Upper lobe of left lung (tissue), 6 donors: ENCODE results near the gene OBSCN. TPM values are rescaled to one million over a fixed set of nuclear protein-coding genes. Genes with fewer than 3 reads are reported as not detected.

Source experiments
- ATAC-seq, 2 donors: fragments of 200-7000 bp; cut with Tn5 transposase; one replicate each; pipeline ENCODE4 v1.9.1; 2022; ENCODE audit warnings: mild to moderate bottlenecking in 2 of 2, moderate library complexity in 2 of 2; ENCODE audit not compliant: low FRiP score in 2 of 2
- DNase-seq, 2 donors: peaks; one replicate each; pipeline ENCODE4 v3.0.0-alpha.2; 2019 to 2020
- H3K27ac ChIP-seq, 4 donors: fragments of 200-600 bp; sonication (generic); one replicate each; pipeline ENCODE4 v1.5.1; 2016 to 2019
- H3K27me3 ChIP-seq, 4 donors: fragments of 200-600 bp; sonication (generic); one replicate each; pipeline ENCODE4 v1.5.1; 2017 to 2019
- H3K36me3 ChIP-seq, 4 donors: fragments of 200-600 bp; sonication (generic); one replicate each; pipeline ENCODE4 v1.5.1; 2016 to 2019
- H3K4me1 ChIP-seq, 4 donors: fragments of 200-600 bp; sonication (generic); one replicate each; pipeline ENCODE4 v1.5.1; 2018 to 2019
- H3K4me3 ChIP-seq, 4 donors: fragments of 200-600 bp; sonication (generic); one replicate each; pipeline ENCODE4 v1.5.1; 2017 to 2019; ENCODE audit warnings: mild to moderate bottlenecking in 2 of 4, moderate library complexity in 1 of 4
- H3K9me3 ChIP-seq, 4 donors: fragments of 200-600 bp; sonication (generic); one replicate each; pipeline ENCODE4 v1.5.1; 2018 to 2019
- EP300 ChIP-seq, 4 donors: sonication (generic); formaldehyde crosslinking; IDR thresholded peaks; one replicate each; pipeline ENCODE4 v1.5.1; 2017; ENCODE audit warnings: antibody characterized with exemption in 4 of 4, control low read depth in 2 of 4
- POLR2A ChIP-seq, 4 donors: fragments of 450-650 bp; IDR thresholded peaks; one replicate each; pipeline ENCODE4 v1.5.1; 2016 to 2017; ENCODE audit warnings: antibody characterized with exemption in 4 of 4, mild to moderate bottlenecking in 2 of 4
- POLR2AphosphoS5 ChIP-seq, 2 donors: sonication (generic); formaldehyde crosslinking; IDR thresholded peaks; one replicate each; pipeline ENCODE4 v1.5.1; 2017; ENCODE audit warnings: antibody characterized with exemption in 2 of 2
- WGBS, 2 donors: methylation state at CpG; one replicate each; pipeline ENCODE4 v1.1.5; 2017 to 2018; 5-methylcytosine and 5-hydroxymethylcytosine counted together
- total RNA-seq, 6 donors: library from RNA; depleted of rRNA in 4 of 6; stranded (reverse); fragments of >200 nt in 4 of 6; gene quantifications; one replicate each; pipeline versions ENCODE4 v1.1.0 to v1.2.1, GENCODE V29; 2016 to 2021
- TF ChIP-seq, protein P1 (sequence below), 6 experiments: fragments of 450-650 bp in 4 of 6; fragments of 200-600 bp in 2 of 6; sonication (generic) in 2 of 6; IDR thresholded peaks; one replicate each; pipeline ENCODE4 v1.5.1; 2016 to 2019; ENCODE audit warnings: antibody characterized with exemption in 6 of 6
- donor health status: DM: no; HTN: no; CAD: no; lungs with moderate emphysema.
- donor health status: DM: no; HTN: yes; CAD: no; lungs with severe emphysema.

Gene OBSCN
- total RNA-seq, 6 donors from 2014 or later: 15.7 to 160 (median 47.0) TPM

GRCh38 chr1:228210076-228210651 lies 2.3 kb downstream of the OBSCN start:
- no peak for TF ChIP-seq POLR2AphosphoS5 (IDR thresholded peaks at IDR 0.05)
- TF ChIP-seq EP300 (IDR thresholded peaks at IDR 0.05): no peak
- no peak for TF ChIP-seq POLR2A (IDR thresholded peaks at IDR 0.05)
- TF ChIP-seq, protein P1, sequence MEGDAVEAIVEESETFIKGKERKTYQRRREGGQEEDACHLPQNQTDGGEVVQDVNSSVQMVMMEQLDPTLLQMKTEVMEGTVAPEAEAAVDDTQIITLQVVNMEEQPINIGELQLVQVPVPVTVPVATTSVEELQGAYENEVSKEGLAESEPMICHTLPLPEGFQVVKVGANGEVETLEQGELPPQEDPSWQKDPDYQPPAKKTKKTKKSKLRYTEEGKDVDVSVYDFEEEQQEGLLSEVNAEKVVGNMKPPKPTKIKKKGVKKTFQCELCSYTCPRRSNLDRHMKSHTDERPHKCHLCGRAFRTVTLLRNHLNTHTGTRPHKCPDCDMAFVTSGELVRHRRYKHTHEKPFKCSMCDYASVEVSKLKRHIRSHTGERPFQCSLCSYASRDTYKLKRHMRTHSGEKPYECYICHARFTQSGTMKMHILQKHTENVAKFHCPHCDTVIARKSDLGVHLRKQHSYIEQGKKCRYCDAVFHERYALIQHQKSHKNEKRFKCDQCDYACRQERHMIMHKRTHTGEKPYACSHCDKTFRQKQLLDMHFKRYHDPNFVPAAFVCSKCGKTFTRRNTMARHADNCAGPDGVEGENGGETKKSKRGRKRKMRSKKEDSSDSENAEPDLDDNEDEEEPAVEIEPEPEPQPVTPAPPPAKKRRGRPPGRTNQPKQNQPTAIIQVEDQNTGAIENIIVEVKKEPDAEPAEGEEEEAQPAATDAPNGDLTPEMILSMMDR (IDR thresholded peaks at IDR 0.05): no peak
- Histone ChIP-seq H3K27ac (no peak overlapping the region), H3K4me1 (peaks cover 17 to 29% (median 17%) of the 10 kb centered on the region in 4 donors), H3K36me3 (peaks cover 0 to 4% (median 1%) of the 10 kb centered on the region in 4 donors), H3K9me3 (no peaks in the 10 kb centered on the region), H3K4me3 (no peak overlapping the region), H3K27me3 (no peaks in the 10 kb centered on the region)
- peak in 1 of 2 donors; percentile 66 for DNase-seq
- WGBS, 2 donors: 83 to 86% methylated on average over 3 to 10 of the region's 11 CpGs
- ATAC-seq: no peak

DNA sequence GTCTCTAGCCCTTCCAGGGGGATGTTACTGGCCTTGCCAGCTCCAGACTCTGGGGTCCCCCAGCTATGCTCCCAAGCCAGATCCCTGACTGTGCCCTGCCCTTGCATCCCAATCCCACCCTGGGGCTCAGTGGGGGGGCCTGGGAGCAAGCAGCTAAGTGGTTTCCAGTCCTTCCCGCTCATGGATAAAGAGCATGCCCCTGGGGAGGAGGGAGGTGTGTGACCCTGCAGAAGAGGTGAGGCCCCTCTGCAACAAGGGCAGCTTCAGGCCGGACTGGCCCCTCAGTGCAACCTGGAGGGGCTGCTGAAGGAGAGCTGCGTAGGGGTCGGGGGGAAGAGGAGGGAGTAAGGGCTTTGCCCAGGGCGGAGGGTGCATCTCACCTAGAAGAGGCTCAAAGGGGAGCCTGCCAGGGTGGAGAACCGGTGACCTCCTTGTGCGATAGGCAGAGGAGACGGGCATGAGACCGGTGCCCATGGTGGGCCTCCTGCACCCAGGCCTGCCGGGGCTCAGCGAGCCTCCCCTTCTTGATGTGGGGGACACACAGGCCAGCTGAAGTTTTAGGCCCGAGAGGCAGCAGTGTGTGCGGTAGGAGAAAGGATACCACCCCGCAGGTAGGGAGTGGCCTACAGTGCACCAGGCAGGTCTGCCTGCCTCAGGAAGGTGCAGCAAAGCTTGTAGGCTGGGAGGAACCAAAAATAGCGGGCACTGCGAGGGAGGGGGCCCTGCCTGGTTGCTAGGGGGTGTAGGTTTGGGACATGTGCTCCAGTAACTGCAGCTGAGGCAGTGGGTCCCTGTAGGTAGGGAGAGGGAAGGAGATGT lies 3.1 kb downstream of the OBSCN start:
- WGBS, 2 donors: 90 to 96% methylated on average over 14 to 16 of the region's 16 CpGs
- H3K4me3 ChIP-seq: no peak overlapping the region
- no peak for TF ChIP-seq POLR2A (IDR thresholded peaks at IDR 0.05)
- TF ChIP-seq, protein P1 (IDR thresholded peaks at IDR 0.05): no peak
- TF ChIP-seq POLR2AphosphoS5 (IDR thresholded peaks at IDR 0.05): no peak
- TF ChIP-seq EP300 (IDR thresholded peaks at IDR 0.05): no peak
- H3K9me3 ChIP-seq: no peaks in the 10 kb centered on the region
- peaks cover 14 to 29% (median 17%) of the 10 kb centered on the region in 4 donors for H3K4me1 ChIP-seq
- DNase-seq (no peak), ATAC-seq (no peak)
- no peak overlapping the region for H3K27ac ChIP-seq
- peaks cover 0 to 6% (median 1%) of the 10 kb centered on the region in 4 donors for H3K36me3 ChIP-seq
- H3K27me3 ChIP-seq: no peaks in the 10 kb centered on the region

GRCh38 chr1:228211531-228212414 lies 3.9 kb downstream of the OBSCN start:
- TF ChIP-seq EP300 (IDR thresholded peaks at IDR 0.05) (no peak), POLR2A (IDR thresholded peaks at IDR 0.05) (no peak), POLR2AphosphoS5 (IDR thresholded peaks at IDR 0.05) (no peak)
- TF ChIP-seq, protein P1 (IDR thresholded peaks at IDR 0.05): no peak
- H3K4me3 ChIP-seq: no peak overlapping the region
- no peak overlapping the region for H3K27ac ChIP-seq
- WGBS, 2 donors: 87 to 92% methylated on average over 72 to 86 of the region's 96 CpGs
- H3K4me1 ChIP-seq: peaks cover 12 to 22% (median 17%) of the 10 kb centered on the region in 4 donors
- H3K27me3 ChIP-seq: no peaks in the 10 kb centered on the region
- peak in 1 of 2 donors; percentile 79 for DNase-seq
- no peak for ATAC-seq
- no peaks in the 10 kb centered on the region for H3K9me3 ChIP-seq
- peaks cover 0 to 9% (median 4%) of the 10 kb centered on the region in 4 donors for H3K36me3 ChIP-seq

- ATAC-seq (no peak), DNase-seq (peak in 1 of 2 donors; percentile 83)
- peak overlapping the region; percentile 59 to 76 (median 68) for H3K4me3 ChIP-seq
- 49 to 71% methylated on average over 12 to 62 of the region's 66 CpGs for WGBS, 2 donors
- no peaks in the 10 kb centered on the region for H3K9me3 ChIP-seq
- H3K27ac ChIP-seq: peak overlapping the region in 1 of 4 donors; percentile 71
- no peaks in the 10 kb centered on the region for H3K27me3 ChIP-seq
- TF ChIP-seq EP300 (IDR thresholded peaks at IDR 0.05) (no peak), POLR2AphosphoS5 (IDR thresholded peaks at IDR 0.05) (no peak), POLR2A (IDR thresholded peaks at IDR 0.05) (no peak)
- TF ChIP-seq, protein P1 (IDR thresholded peaks at IDR 0.05): no peak
- H3K4me1 ChIP-seq: peaks cover 12 to 21% (median 17%) of the 10 kb centered on the region in 4 donors
- peaks cover 0 to 16% (median 7%) of the 10 kb centered on the region in 4 donors for H3K36me3 ChIP-seq
These were observed 4.6 kb downstream of the OBSCN start for GRCh38 chr1:228212415-228212965.
